A549 treated with CORT108297 at 1 μM for 4 hours (cell line): Measurements from ENCODE around the gene IL4. TPM values are rescaled to one million over a fixed set of nuclear protein-coding genes. Genes with fewer than 3 reads are reported as not detected.

Experiments used
- total RNA-seq: library from RNA; stranded (reverse); fragments of 200-300 nt; extraction: Qiagen RNA extraction; gene quantifications from 5 replicates; pipeline ENCODE4 v1.2.3, GENCODE V29; 2022

The IL4 gene
- not detected in 5 replicates for total RNA-seq

DNA sequence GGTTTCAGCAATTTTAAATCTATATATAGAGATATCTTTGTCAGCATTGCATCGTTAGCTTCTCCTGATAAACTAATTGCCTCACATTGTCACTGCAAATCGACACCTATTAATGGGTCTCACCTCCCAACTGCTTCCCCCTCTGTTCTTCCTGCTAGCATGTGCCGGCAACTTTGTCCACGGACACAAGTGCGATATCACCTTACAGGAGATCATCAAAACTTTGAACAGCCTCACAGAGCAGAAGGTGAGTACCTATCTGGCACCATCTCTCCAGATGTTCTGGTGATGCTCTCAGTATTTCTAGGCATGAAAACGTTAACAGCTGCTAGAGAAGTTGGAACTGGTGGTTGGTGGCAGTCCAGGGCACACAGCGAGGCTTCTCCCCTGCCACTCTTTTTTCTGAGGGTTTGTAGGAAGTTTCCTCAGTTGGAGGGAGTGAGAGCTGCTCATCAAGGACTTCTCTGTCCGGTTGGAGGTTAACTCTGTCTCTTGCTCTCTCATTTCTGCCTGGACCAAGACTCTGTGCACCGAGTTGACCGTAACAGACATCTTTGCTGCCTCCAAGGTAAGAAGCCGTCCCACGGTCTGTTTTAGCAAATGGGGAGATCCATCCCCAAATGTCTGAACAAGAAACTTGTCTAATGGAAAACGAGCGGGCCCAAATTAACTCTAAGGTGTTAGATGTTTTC lies at the start of gene IL4:
Gene IL4 (plus strand): TSS at position 51 of the 692 bp plus-strand sequence. CDS start 62 bp downstream, at position 113.

GRCh38 chr5:132657676-132658380 lies 16.0 kb upstream of the IL4 start, which contains the start of gene IL13:
IL13 (plus strand) TSS chr5:132658173; CDS start chr5:132658187, 14 bp downstream.

Other genes with a start within 250 kb of the IL4 start
- gene IRF1, start 183.2 kb upstream of the IL4 start, total RNA-seq = 29.4 to 45.1 TPM (median 39.5 TPM) in 5 replicates
- not detected in 5 replicates for gene IL5, start 130.5 kb upstream of the IL4 start, total RNA-seq
- 26.5 to 35.9 TPM (median 28.8 TPM) in 5 replicates for gene RAD50, start 117.0 kb upstream of the IL4 start, total RNA-seq
- 0.06 to 0.13 TPM in 2 of 5 replicates, not detected in the others for gene IL13, start 15.8 kb upstream of the IL4 start, total RNA-seq
- 5.2 to 11.6 TPM (median 8.7 TPM) in 5 replicates for gene KIF3A, start 63.6 kb downstream of the IL4 start, total RNA-seq
- gene CCNI2, start 73.4 kb downstream of the IL4 start, total RNA-seq = 0.07 to 0.42 TPM (median 0.12 TPM) in 4 of 5 replicates, not detected in the other
- 16.6 to 23.3 TPM (median 20.5 TPM) in 5 replicates for gene SEPTIN8, start 103.2 kb downstream of the IL4 start, total RNA-seq
- gene SOWAHA, start 139.3 kb downstream of the IL4 start, total RNA-seq = 0.09 to 0.16 TPM (median 0.14 TPM) in 5 replicates
- 8.6 to 10.5 TPM (median 10.3 TPM) in 5 replicates for gene SHROOM1, start 156.7 kb downstream of the IL4 start, total RNA-seq
- gene GDF9, start 192.5 kb downstream of the IL4 start, total RNA-seq = 0.18 to 0.31 TPM (median 0.21 TPM) in 5 replicates
- 366 to 585 TPM (median 499 TPM) in 5 replicates for gene UQCRQ, start 192.7 kb downstream of the IL4 start, total RNA-seq
- 0.73 to 1.6 TPM (median 1.1 TPM) in 5 replicates for gene LEAP2, start 199.7 kb downstream of the IL4 start, total RNA-seq